Esophagus muscularis mucosa (tissue), 4 donors: ENCODE data around the gene ZBTB5. TPM values are rescaled to one million over a fixed set of nuclear protein-coding genes. Genes with fewer than 3 reads are reported as not detected.
"Not testable (repeated sequence)": the region's sequence is repeated elsewhere in the genome, so short reads cannot be mapped to it uniquely, and the experiment has no call there.

Experiments used
- DNase-seq: peaks from one replicate; pipeline ENCODE4 v3.0.0-alpha.2; 2017; ENCODE audit errors: extremely low spot score
- H3K27ac ChIP-seq, 4 donors: fragments of 200-600 bp; sonication (generic); replicated peaks in 1 of 4; 1 replicate in 3 of 4; 2 replicates in 1 of 4; pipeline ENCODE4 v1.5.1; 2016 to 2019; ENCODE audit warnings: mild to moderate bottlenecking in 1 of 4
- H3K27me3 ChIP-seq, 4 donors: fragments of 200-600 bp; sonication (generic); one replicate each; pipeline versions ENCODE4 v1.5.1 to v1.6.0; 2016 to 2019
- H3K36me3 ChIP-seq, 4 donors: fragments of 200-600 bp; sonication (generic); one replicate each; pipeline ENCODE4 v1.5.1; 2016 to 2019
- H3K4me1 ChIP-seq, 4 donors: fragments of 200-600 bp; sonication (generic); one replicate each; pipeline ENCODE4 v1.5.1; 2016 to 2019
- H3K4me3 ChIP-seq, 4 donors: fragments of 200-600 bp; sonication (generic); 1 replicate in 2 of 4; 2 replicates in 2 of 4; pipeline ENCODE4 v1.5.1; 2016 to 2019; ENCODE audit warnings: mild to moderate bottlenecking in 4 of 4, moderate library complexity in 1 of 4
- H3K9me3 ChIP-seq, 4 donors: fragments of 200-600 bp; sonication (generic); 1 replicate in 3 of 4; 2 replicates in 1 of 4; pipeline ENCODE4 v1.5.1; 2016 to 2019
- CTCF ChIP-seq, 3 experiments: fragments of 200-600 bp in 2 of 3; fragments of 450-650 bp in 1 of 3; sonication (generic) in 2 of 3; IDR thresholded peaks; one replicate each; pipeline ENCODE4 v1.5.1; 2017 to 2019; ENCODE audit warnings: antibody characterized with exemption in 3 of 3, mild to moderate bottlenecking in 2 of 3, moderate library complexity in 1 of 3
- EP300 ChIP-seq: sonication (generic); formaldehyde crosslinking; IDR thresholded peaks from one replicate; pipeline ENCODE4 v1.6.1; 2017; ENCODE audit warnings: antibody characterized with exemption
- POLR2A ChIP-seq: fragments of 450-650 bp; IDR thresholded peaks from one replicate; pipeline ENCODE4 v1.6.1; 2017; ENCODE audit warnings: antibody characterized with exemption, moderate library complexity, mild to moderate bottlenecking, low read depth
- POLR2AphosphoS5 ChIP-seq, 2 donors: sonication (generic); formaldehyde crosslinking; IDR thresholded peaks; one replicate each; pipeline ENCODE4 v1.6.1; 2017; ENCODE audit warnings: antibody characterized with exemption in 2 of 2
- WGBS: methylation state at CpG from one replicate; pipeline ENCODE4 v1.1.5; 2018; 5-methylcytosine and 5-hydroxymethylcytosine counted together
- intact Hi-C: fragments of 100-400 bp; cut with DNase I; formaldehyde crosslinking; loops from one replicate; pipeline ENCODE4 v1.15.1; 2023
- total RNA-seq, 4 donors: library from RNA; depleted of rRNA; stranded (reverse); fragments of >200 nt; gene quantifications; one replicate each; pipeline versions ENCODE4 v1.1.0 to v1.2.1, GENCODE V29; 2016

ZBTB5 gene
- total RNA-seq, 4 donors from 2014 or later, result 9.6 to 20.4 (median 12.6) TPM

DNA sequence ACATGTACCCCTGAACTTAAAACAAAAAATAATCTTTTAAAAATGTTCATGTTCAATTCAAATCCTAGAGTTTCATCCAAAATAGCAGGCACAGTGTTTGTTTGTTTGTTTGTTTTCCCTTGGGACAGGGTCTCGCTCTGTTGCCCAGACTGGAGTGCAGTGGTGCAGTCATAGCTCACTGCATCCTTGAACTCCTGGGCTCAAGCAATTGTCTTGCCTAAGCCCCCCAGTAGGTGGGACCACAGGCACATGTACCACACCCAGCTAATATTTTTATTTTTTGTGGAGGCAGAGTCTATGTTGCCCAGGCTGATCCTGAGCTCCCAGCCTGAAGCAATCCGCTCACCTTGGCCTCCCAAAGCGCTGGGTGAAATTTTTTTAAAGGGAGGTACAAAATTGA is 15.5 kb upstream of the ZBTB5 start:
- Histone ChIP-seq H3K9me3 (no peaks in the 10 kb centered on the region), H3K27me3 (peaks cover 0 to 4% (median 0%) of the 10 kb centered on the region in 4 donors), H3K4me3 (no peak overlapping the region), H3K4me1 (peaks cover 5 to 11% (median 6%) of the 10 kb centered on the region in 4 donors), H3K27ac (no peak overlapping the region), H3K36me3 (no peaks in the 10 kb centered on the region)
- TF ChIP-seq EP300, result no peak
- no peak for TF ChIP-seq POLR2AphosphoS5 (IDR thresholded peaks at IDR 0.05)
- TF ChIP-seq CTCF (IDR thresholded peaks at IDR 0.05), result no peak
- intact Hi-C loops, result loop anchor here (10.0 kb wide), 1 partner anchor 304 kb away; the partner anchor contains the start of gene EXOSC3
- no peak for DNase-seq
- 90% methylated on average over 3 of the region's 3 CpGs for WGBS

GRCh38 chr9:37477987-37478619 is 12.9 kb upstream of the ZBTB5 start:
- intact Hi-C loops, H3K36me3 ChIP-seq, H3K4me3 ChIP-seq, H3K27ac ChIP-seq, H3K27me3 ChIP-seq, DNase-seq, H3K4me1 ChIP-seq, H3K9me3 ChIP-seq: not testable (repeated sequence)
- 72% methylated on average over 5 of the region's 5 CpGs for WGBS

GRCh38 chr9:37477443-37477842 is 12.2 kb upstream of the ZBTB5 start:
- DNase-seq, H3K36me3 ChIP-seq, H3K27ac ChIP-seq, H3K27me3 ChIP-seq, H3K4me3 ChIP-seq, intact Hi-C loops, H3K9me3 ChIP-seq: not testable (repeated sequence)
- 93% methylated on average over 4 of the region's 4 CpGs for WGBS
- H3K4me1 ChIP-seq, result peaks cover 4 to 10% (median 6%) of the 10 kb centered on the region in 4 donors

DNA sequence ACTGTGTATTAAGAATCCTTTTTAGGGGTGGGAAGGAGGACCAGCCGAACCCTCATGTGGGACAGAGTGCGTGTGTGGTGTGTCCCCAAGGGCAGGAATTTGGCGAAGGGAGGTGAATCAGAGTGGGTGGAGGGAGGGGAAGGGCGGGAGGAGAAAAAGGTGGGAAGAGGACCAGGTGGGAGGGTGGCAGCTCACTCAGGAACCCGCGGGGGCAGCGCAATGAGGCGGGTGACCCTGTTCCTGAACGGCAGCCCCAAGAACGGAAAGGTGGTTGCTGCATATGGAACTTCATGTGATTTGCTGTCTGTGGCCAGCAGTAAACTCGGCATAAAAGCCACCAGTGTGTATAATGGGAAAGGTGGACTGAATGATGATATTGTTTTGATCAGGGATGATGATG is 11.7 kb upstream of the ZBTB5 start:
- H3K4me1 ChIP-seq, result peaks cover 6 to 13% (median 10%) of the 10 kb centered on the region in 4 donors
- 80% methylated on average over 11 of the region's 11 CpGs for whole genome bisulfite sequencing
- H3K4me3 ChIP-seq, result no peak overlapping the region
- H3K27me3 ChIP-seq, result peaks cover 0 to 4% (median 0%) of the 10 kb centered on the region in 4 donors
- H3K36me3 ChIP-seq, result no peaks in the 10 kb centered on the region
- TF ChIP-seq CTCF (IDR thresholded peaks at IDR 0.05) (no peak), POLR2A (no peak), EP300 (no peak), POLR2AphosphoS5 (IDR thresholded peaks at IDR 0.05) (no peak)
- no peak for DNase-seq
- H3K9me3 ChIP-seq, result peaks cover 0 to 10% (median 0%) of the 10 kb centered on the region in 4 donors
- no peak overlapping the region for H3K27ac ChIP-seq
- intact Hi-C loops, result no loop called here

DNA sequence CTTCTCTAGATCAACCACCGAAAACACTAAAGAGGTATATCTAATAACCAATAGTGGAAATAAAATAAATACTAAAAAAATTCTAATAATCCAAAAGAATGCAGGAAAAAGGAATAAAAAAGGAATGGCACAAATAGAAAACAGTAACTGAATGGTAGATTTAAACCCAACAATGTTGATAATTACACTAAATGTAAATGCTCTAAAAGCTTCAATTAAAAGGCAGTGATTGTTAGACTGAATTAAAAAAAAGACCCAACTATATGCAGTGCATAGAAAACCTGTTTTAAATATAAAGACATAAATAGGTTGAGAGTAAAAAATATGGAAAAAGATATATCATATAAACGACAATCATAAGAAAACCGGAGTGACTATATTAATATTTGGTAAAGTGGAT is 9.2 kb upstream of the ZBTB5 start:
- H3K4me1 ChIP-seq, result peaks cover 6 to 18% (median 15%) of the 10 kb centered on the region in 4 donors
- WGBS, result 94% methylated on average over 3 of the region's 3 CpGs
- H3K36me3 ChIP-seq, result no peaks in the 10 kb centered on the region
- H3K27me3 ChIP-seq, result peaks cover 0 to 4% (median 0%) of the 10 kb centered on the region in 4 donors
- DNase-seq, result no peak
- no peak overlapping the region for H3K4me3 ChIP-seq
- intact Hi-C loops, result no loop called here
- H3K9me3 ChIP-seq, result peaks cover 0 to 10% (median 0%) of the 10 kb centered on the region in 4 donors
- H3K27ac ChIP-seq, result no peak overlapping the region
- TF ChIP-seq POLR2A, result no peak
- no peak for TF ChIP-seq CTCF (IDR thresholded peaks at IDR 0.05)
- no peak for TF ChIP-seq EP300
- no peak for TF ChIP-seq POLR2AphosphoS5 (IDR thresholded peaks at IDR 0.05)

GRCh38 chr9:37473982-37474381 is 8.7 kb upstream of the ZBTB5 start:
- H3K4me1 ChIP-seq, result peaks cover 6 to 18% (median 15%) of the 10 kb centered on the region in 4 donors
- H3K36me3 ChIP-seq, H3K27ac ChIP-seq, H3K9me3 ChIP-seq, H3K4me3 ChIP-seq, DNase-seq, H3K27me3 ChIP-seq, intact Hi-C loops: not testable (repeated sequence)
- 66% methylated on average over 6 of the region's 6 CpGs for WGBS
